ENCODE measurements around the gene AGT. TPM values are rescaled to one million over a fixed set of nuclear protein-coding genes. Genes with fewer than 3 reads are reported as not detected.

AGT gene
- polyA plus RNA-seq, 1 donor (not counting 4 experiments of a cell fraction or from before 2014, with no cell fraction given) = not detected

DNA sequence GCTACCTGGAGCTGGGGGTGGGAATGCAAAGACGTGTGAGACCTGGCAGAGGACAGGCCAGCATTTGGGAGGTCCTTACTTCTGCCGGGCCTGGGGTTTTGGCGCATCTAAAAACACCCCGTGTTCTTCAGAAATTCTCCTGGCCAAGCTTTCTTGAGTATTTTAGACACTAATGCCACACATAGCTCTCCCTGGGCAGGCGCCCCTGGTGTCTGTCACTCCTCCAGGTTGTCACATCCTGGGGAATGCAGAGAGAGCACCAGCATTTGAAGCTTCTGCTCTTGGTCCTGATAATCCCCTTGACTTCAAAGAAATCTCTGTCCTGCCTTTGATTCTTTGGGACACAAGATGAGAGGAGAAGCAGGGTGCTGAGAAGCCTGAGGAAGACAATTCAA is 39.3 kb upstream of the AGT start:
- peak overlapping the region; percentile 79 for H2AFZ ChIP-seq (ENCODE audit: control insufficient read depth, low read length)
- no peaks in the 10 kb centered on the region for H3K27me3 ChIP-seq (ENCODE audit: control insufficient read depth, extremely low read depth, insufficient read depth, low read length)
- no peaks in the 10 kb centered on the region for H3K9me3 ChIP-seq (ENCODE audit: control insufficient read depth, low read depth, low read length)
- dilution Hi-C loops (cut with MboI; ENCODE audit: extremely low pct_ligation_motif_present, low sequenced_read_pairs) = no loop called here
- no peaks in the 10 kb centered on the region for H3K4me1 ChIP-seq (ENCODE audit: control insufficient read depth, extremely low read depth, insufficient read depth, low read length)
- H3K36me3 ChIP-seq (ENCODE audit: control insufficient read depth in 2 of 2, extremely low read depth in 1 of 2, insufficient read depth in 2 of 2, low read length in 2 of 2) = no peaks in the 10 kb centered on the region
- H3K9ac ChIP-seq (ENCODE audit: control insufficient read depth, extremely low read depth, insufficient read depth, low read length) = no peak overlapping the region
- peak overlapping the region; percentile 16 for H3K4me2 ChIP-seq (ENCODE audit: control insufficient read depth, extremely low read depth, insufficient read depth, low read depth, low read length)
- no peak for FAIRE-seq
- H3K9me1 ChIP-seq (ENCODE audit: control insufficient read depth, extremely low read depth, insufficient read depth, low read length) = no peaks in the 10 kb centered on the region
- no peak overlapping the region for H3K27ac ChIP-seq (ENCODE audit: control insufficient read depth, insufficient read depth, low read length)
- no peak overlapping the region for H3K4me3 ChIP-seq (ENCODE audit: control insufficient read depth in 2 of 3, extremely low read depth in 1 of 3, insufficient read depth in 2 of 3, low read depth in 1 of 3, low read length in 3 of 3)
- DNase-seq (ENCODE audit: low read depth, low spot score) = no peak
- H4K20me1 ChIP-seq (ENCODE audit: control insufficient read depth, extremely low read depth, insufficient read depth, low read length) = no peaks in the 10 kb centered on the region
- TF ChIP-seq EZH2 (IDR thresholded peaks at IDR 0.05; ENCODE audit: low read length) = no peak
- TF ChIP-seq, protein P1, sequence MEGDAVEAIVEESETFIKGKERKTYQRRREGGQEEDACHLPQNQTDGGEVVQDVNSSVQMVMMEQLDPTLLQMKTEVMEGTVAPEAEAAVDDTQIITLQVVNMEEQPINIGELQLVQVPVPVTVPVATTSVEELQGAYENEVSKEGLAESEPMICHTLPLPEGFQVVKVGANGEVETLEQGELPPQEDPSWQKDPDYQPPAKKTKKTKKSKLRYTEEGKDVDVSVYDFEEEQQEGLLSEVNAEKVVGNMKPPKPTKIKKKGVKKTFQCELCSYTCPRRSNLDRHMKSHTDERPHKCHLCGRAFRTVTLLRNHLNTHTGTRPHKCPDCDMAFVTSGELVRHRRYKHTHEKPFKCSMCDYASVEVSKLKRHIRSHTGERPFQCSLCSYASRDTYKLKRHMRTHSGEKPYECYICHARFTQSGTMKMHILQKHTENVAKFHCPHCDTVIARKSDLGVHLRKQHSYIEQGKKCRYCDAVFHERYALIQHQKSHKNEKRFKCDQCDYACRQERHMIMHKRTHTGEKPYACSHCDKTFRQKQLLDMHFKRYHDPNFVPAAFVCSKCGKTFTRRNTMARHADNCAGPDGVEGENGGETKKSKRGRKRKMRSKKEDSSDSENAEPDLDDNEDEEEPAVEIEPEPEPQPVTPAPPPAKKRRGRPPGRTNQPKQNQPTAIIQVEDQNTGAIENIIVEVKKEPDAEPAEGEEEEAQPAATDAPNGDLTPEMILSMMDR (optimal IDR thresholded peaks at IDR 0.05 in 1 of 3, IDR thresholded peaks at IDR 0.05 in 1 of 3, conservative IDR thresholded peaks at IDR 0.05 in 1 of 3; ENCODE audit: extremely low read depth in 1 of 3, insufficient read depth in 2 of 3, low read length in 3 of 3) = no peak
- H3K79me2 ChIP-seq (ENCODE audit: control insufficient read depth, insufficient read depth, low read length) = no peaks in the 10 kb centered on the region

DNA sequence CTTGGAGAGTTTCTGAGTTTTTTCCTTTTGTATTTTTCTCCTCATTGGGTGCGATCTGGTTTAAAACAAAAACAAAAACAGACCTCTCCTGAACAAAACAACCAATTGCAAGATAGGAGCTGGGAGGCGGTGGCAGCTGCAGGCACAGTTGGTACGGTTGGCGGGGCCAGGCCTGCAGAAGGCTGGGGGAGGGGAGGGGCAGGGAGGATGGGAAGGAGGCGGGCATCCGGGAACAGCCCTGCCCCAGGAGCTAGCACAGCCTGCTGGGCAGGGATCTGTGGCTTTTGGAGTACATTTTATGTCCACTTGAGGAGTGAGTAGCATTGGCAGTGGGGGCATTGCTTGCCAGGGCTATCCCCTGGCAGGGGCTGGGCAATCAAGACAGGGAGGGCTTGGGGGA is 38.5 kb upstream of the AGT start:
- H3K4me3 ChIP-seq (ENCODE audit: control insufficient read depth in 2 of 3, extremely low read depth in 1 of 3, insufficient read depth in 2 of 3, low read depth in 1 of 3, low read length in 3 of 3) = no peak overlapping the region
- FAIRE-seq = no peak
- TF ChIP-seq, protein P1 (optimal IDR thresholded peaks at IDR 0.05 in 1 of 3, IDR thresholded peaks at IDR 0.05 in 1 of 3, conservative IDR thresholded peaks at IDR 0.05 in 1 of 3; ENCODE audit: extremely low read depth in 1 of 3, insufficient read depth in 2 of 3, low read length in 3 of 3) = no peak
- no peak for TF ChIP-seq EZH2 (IDR thresholded peaks at IDR 0.05; ENCODE audit: low read length)
- H3K36me3 ChIP-seq (ENCODE audit: control insufficient read depth in 2 of 2, extremely low read depth in 1 of 2, insufficient read depth in 2 of 2, low read length in 2 of 2) = no peaks in the 10 kb centered on the region
- H3K9ac ChIP-seq (ENCODE audit: control insufficient read depth, extremely low read depth, insufficient read depth, low read length) = no peak overlapping the region
- no peaks in the 10 kb centered on the region for H3K27me3 ChIP-seq (ENCODE audit: control insufficient read depth, extremely low read depth, insufficient read depth, low read length)
- H3K79me2 ChIP-seq (ENCODE audit: control insufficient read depth, insufficient read depth, low read length) = no peaks in the 10 kb centered on the region
- H3K9me1 ChIP-seq (ENCODE audit: control insufficient read depth, extremely low read depth, insufficient read depth, low read length) = no peaks in the 10 kb centered on the region
- no peak for DNase-seq (ENCODE audit: low read depth, low spot score)
- H3K9me3 ChIP-seq (ENCODE audit: control insufficient read depth, low read depth, low read length) = no peaks in the 10 kb centered on the region
- dilution Hi-C loops (cut with MboI; ENCODE audit: extremely low pct_ligation_motif_present, low sequenced_read_pairs) = no loop called here
- no peaks in the 10 kb centered on the region for H3K4me1 ChIP-seq (ENCODE audit: control insufficient read depth, extremely low read depth, insufficient read depth, low read length)
- no peak overlapping the region for H3K4me2 ChIP-seq (ENCODE audit: control insufficient read depth, extremely low read depth, insufficient read depth, low read depth, low read length)
- H4K20me1 ChIP-seq (ENCODE audit: control insufficient read depth, extremely low read depth, insufficient read depth, low read length) = no peaks in the 10 kb centered on the region
- no peak overlapping the region for H3K27ac ChIP-seq (ENCODE audit: control insufficient read depth, insufficient read depth, low read length)
- no peak overlapping the region for H2AFZ ChIP-seq (ENCODE audit: control insufficient read depth, low read length)
